Measurements from ENCODE around the gene CNTNAP2.

Gene CNTNAP2

DNA sequence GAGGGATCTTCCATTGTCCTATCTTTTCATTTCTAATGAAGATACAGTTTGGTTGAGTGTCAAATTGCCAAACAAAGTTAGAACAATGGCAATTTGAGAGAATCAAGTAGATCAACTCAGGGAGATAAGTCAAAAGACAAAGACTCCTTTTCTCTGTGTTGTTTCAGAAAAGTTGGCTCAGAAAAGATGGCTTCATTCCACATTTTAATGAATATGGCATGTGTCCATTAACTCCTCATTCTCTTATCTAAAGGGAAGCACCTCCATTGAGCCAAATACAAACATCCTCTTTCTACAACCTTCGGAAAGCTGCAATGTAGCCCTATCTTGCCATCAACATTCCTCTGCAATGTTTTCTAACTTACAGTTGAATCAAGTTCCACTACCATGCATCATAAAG is 1535.0 kb downstream of the CNTNAP2 start:
- POLR2A ChIA-PET: no interaction called here
- DNase-seq (ENCODE audit: extremely low spot score): no peak
- CTCF ChIA-PET: no interaction called here
- TF ChIP-seq ELF4 (IDR thresholded peaks at IDR 0.05) (no peak), NFRKB (IDR thresholded peaks at IDR 0.05) (no peak), SUZ12 (IDR thresholded peaks at IDR 0.05) (no peak), FOXM1 (IDR thresholded peaks at IDR 0.05; ENCODE audit: borderline replicate concordance) (no peak), SP1 (IDR thresholded peaks at IDR 0.05) (no peak), L3MBTL2 (conservative IDR thresholded peaks at IDR 0.05) (no peak), ARNT (IDR thresholded peaks at IDR 0.05) (no peak)

DNA sequence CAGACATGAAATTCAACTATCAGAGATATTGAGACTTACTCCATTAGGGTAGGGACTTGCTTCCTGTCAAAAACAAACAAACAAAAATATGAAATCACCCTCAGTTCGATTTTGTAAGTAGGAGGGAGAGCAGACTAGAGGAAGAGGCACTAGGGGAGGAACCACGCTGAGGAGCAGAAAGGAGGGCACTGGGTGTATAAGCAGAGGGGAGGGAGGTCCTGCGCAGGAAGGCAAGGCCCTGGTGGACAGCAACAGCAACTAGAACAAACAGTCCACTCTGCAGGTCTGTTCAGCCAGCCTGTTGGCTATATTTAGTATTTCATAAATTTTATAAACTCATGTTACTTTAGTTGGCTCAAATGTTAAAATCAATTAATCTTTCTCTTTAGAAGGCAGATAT is 1536.9 kb downstream of the CNTNAP2 start:
- no peak for TF ChIP-seq TARDBP (IDR thresholded peaks at IDR 0.05)
- TF ChIP-seq ELF4 (IDR thresholded peaks at IDR 0.05): no peak
- no peak for TF ChIP-seq NFRKB (IDR thresholded peaks at IDR 0.05)
- TF ChIP-seq SUZ12 (IDR thresholded peaks at IDR 0.05): no peak
- no peak for TF ChIP-seq L3MBTL2 (conservative IDR thresholded peaks at IDR 0.05)
- TF ChIP-seq LEF1 (IDR thresholded peaks at IDR 0.05; ENCODE audit: borderline replicate concordance): no peak
- DNase-seq (ENCODE audit: extremely low spot score): no peak
- ChIA-PET CTCF (no interaction called here), POLR2A (no interaction called here)

DNA sequence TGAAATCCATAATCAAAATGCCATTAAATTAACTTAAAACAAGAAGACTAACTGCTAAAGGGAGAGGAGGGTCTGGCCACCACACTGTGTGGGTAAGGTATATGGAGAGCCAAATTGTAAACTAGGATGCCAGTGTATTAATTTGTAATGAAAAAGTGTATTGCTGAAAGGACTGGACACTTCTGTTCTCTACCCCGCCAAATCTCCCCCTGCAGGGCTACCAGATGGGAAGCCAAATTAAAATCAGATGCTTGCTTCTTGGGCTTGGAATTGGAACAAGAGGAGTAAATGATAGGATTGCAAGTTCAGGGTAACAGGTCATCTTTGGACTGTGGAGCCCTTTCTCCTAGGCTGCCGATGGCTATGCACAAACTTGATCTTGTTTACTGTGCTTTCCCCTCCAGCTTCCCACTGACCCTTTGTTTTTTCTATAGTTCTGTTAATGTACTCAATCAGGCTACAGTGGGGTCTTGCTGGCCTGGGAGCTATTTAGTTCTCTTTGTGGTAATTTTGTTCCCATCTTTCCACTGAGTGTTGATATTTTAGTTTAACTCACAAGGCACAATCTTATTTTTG is 1541.9 kb downstream of the CNTNAP2 start:
- ChIA-PET CTCF (no interaction called here), POLR2A (no interaction called here)
- TF ChIP-seq, protein P1, sequence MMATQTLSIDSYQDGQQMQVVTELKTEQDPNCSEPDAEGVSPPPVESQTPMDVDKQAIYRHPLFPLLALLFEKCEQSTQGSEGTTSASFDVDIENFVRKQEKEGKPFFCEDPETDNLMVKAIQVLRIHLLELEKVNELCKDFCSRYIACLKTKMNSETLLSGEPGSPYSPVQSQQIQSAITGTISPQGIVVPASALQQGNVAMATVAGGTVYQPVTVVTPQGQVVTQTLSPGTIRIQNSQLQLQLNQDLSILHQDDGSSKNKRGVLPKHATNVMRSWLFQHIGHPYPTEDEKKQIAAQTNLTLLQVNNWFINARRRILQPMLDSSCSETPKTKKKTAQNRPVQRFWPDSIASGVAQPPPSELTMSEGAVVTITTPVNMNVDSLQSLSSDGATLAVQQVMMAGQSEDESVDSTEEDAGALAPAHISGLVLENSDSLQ (IDR thresholded peaks at IDR 0.05): no peak
- TF ChIP-seq NFRKB (IDR thresholded peaks at IDR 0.05) (no peak), FOXK2 (IDR thresholded peaks at IDR 0.05) (no peak), SUZ12 (IDR thresholded peaks at IDR 0.05) (no peak), TARDBP (IDR thresholded peaks at IDR 0.05) (no peak), L3MBTL2 (conservative IDR thresholded peaks at IDR 0.05) (no peak), LEF1 (IDR thresholded peaks at IDR 0.05; ENCODE audit: borderline replicate concordance) (no peak), ZNF384 (IDR thresholded peaks at IDR 0.05) (no peak), HDGF (IDR thresholded peaks at IDR 0.05; ENCODE audit: borderline replicate concordance) (no peak), BHLHE40 (IDR thresholded peaks at IDR 0.05; ENCODE audit: borderline replicate concordance) (no peak), FOXM1 (IDR thresholded peaks at IDR 0.05; ENCODE audit: borderline replicate concordance) (no peak), ARNT (IDR thresholded peaks at IDR 0.05) (no peak), ELF4 (IDR thresholded peaks at IDR 0.05) (no peak), CTBP1 (IDR thresholded peaks at IDR 0.05; ENCODE audit: borderline replicate concordance) (no peak), FOXA1 (IDR thresholded peaks at IDR 0.05) (no peak), SP1 (IDR thresholded peaks at IDR 0.05) (no peak)
- DNase-seq (ENCODE audit: extremely low spot score): no peak

GRCh38 chr7:147659036-147659995 is 1542.7 kb downstream of the CNTNAP2 start:
- no peak for DNase-seq (ENCODE audit: extremely low spot score)
- ChIA-PET POLR2A (no interaction called here), CTCF (no interaction called here)
- TF ChIP-seq NFRKB (IDR thresholded peaks at IDR 0.05): no peak
- no peak for TF ChIP-seq HDGF (IDR thresholded peaks at IDR 0.05; ENCODE audit: borderline replicate concordance)
- TF ChIP-seq ELF4 (IDR thresholded peaks at IDR 0.05): no peak

DNA sequence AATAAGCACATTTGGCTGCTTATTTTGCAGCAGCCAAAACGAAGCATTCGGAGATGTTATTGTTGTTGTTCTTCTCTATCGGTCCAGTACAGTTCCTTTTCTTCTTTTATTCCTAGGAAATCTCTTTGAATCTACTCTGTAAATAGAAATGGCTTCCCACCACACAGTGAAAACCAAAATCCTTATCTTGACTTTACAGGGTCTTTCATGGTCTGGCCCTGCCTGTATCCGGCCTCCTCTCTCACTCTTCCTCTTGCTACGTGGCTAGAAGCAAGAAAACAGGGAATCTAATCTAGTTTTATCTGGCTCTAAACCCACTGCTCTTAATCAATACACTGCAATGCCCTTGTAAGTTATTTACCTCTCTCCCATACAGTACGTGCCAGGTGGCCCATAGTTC is 1547.9 kb downstream of the CNTNAP2 start:
- no peak for DNase-seq (ENCODE audit: extremely low spot score)
- ChIA-PET CTCF (no interaction called here), POLR2A (no interaction called here)
- no peak for TF ChIP-seq TARDBP (IDR thresholded peaks at IDR 0.05)
- no peak for TF ChIP-seq NFRKB (IDR thresholded peaks at IDR 0.05)
- TF ChIP-seq SUZ12 (IDR thresholded peaks at IDR 0.05): no peak
- TF ChIP-seq HDGF (IDR thresholded peaks at IDR 0.05; ENCODE audit: borderline replicate concordance): no peak
- TF ChIP-seq BHLHE40 (IDR thresholded peaks at IDR 0.05; ENCODE audit: borderline replicate concordance): no peak
- TF ChIP-seq CTBP1 (IDR thresholded peaks at IDR 0.05; ENCODE audit: borderline replicate concordance): no peak
- TF ChIP-seq FOXK2 (IDR thresholded peaks at IDR 0.05): no peak
- TF ChIP-seq ARNT (IDR thresholded peaks at IDR 0.05): no peak
- TF ChIP-seq, protein P1 (IDR thresholded peaks at IDR 0.05): no peak
- TF ChIP-seq LEF1 (IDR thresholded peaks at IDR 0.05; ENCODE audit: borderline replicate concordance): no peak
- TF ChIP-seq SP1 (IDR thresholded peaks at IDR 0.05): no peak
- no peak for TF ChIP-seq ELF4 (IDR thresholded peaks at IDR 0.05)
- no peak for TF ChIP-seq ZNF384 (IDR thresholded peaks at IDR 0.05)
- no peak for TF ChIP-seq FOXM1 (IDR thresholded peaks at IDR 0.05; ENCODE audit: borderline replicate concordance)

- no peak for TF ChIP-seq ARNT (IDR thresholded peaks at IDR 0.05)
- TF ChIP-seq ELF4 (IDR thresholded peaks at IDR 0.05): no peak
- no peak for TF ChIP-seq SP1 (IDR thresholded peaks at IDR 0.05)
- no peak for TF ChIP-seq CTBP1 (IDR thresholded peaks at IDR 0.05; ENCODE audit: borderline replicate concordance)
- no peak for TF ChIP-seq FOXA1 (IDR thresholded peaks at IDR 0.05)
- no peak for TF ChIP-seq FOXK2 (IDR thresholded peaks at IDR 0.05)
- TF ChIP-seq, protein P1 (IDR thresholded peaks at IDR 0.05): no peak
- no peak for TF ChIP-seq L3MBTL2 (conservative IDR thresholded peaks at IDR 0.05)
- TF ChIP-seq LEF1 (IDR thresholded peaks at IDR 0.05; ENCODE audit: borderline replicate concordance): no peak
- TF ChIP-seq SUZ12 (IDR thresholded peaks at IDR 0.05): no peak
- TF ChIP-seq ZNF384 (IDR thresholded peaks at IDR 0.05): no peak
- TF ChIP-seq BHLHE40 (IDR thresholded peaks at IDR 0.05; ENCODE audit: borderline replicate concordance): no peak
- no peak for TF ChIP-seq TARDBP (IDR thresholded peaks at IDR 0.05)
- no peak for TF ChIP-seq NFRKB (IDR thresholded peaks at IDR 0.05)
- no peak for TF ChIP-seq HDGF (IDR thresholded peaks at IDR 0.05; ENCODE audit: borderline replicate concordance)
- TF ChIP-seq FOXM1 (IDR thresholded peaks at IDR 0.05; ENCODE audit: borderline replicate concordance): no peak
- POLR2A ChIA-PET: no interaction called here
- DNase-seq (ENCODE audit: extremely low spot score): no peak
- CTCF ChIA-PET: no interaction called here
Measured at GRCh38 chr7:147670759-147671158, 1554.2 kb downstream of the CNTNAP2 start.
